Esophagus (tissue), 2 donors: ENCODE data around the gene CEP295NL. TPM values are rescaled to one million over a fixed set of nuclear protein-coding genes. Genes with fewer than 3 reads are reported as not detected.

ENCODE experiments used
- H3K27ac ChIP-seq, 2 donors: one replicate each; pipeline ENCODE4 v1.5.1; 2013; ENCODE audit warnings: low read depth in 2 of 2, mild to moderate bottlenecking in 2 of 2, inconsistent platforms in 1 of 2, low read length in 1 of 2, moderate library complexity in 1 of 2
- H3K27me3 ChIP-seq, 2 donors: one replicate each; pipeline ENCODE4 v1.6.1; 2013; ENCODE audit warnings: low read length in 2 of 2, control low read depth in 1 of 2, mild to moderate bottlenecking in 1 of 2; ENCODE audit not compliant: insufficient read depth in 2 of 2, control insufficient read depth in 1 of 2
- H3K36me3 ChIP-seq, 2 donors: one replicate each; pipeline ENCODE4 v1.6.1; 2013; ENCODE audit warnings: low read length in 1 of 2; ENCODE audit not compliant: control insufficient read depth in 2 of 2, insufficient read depth in 2 of 2
- H3K4me1 ChIP-seq, 2 donors: one replicate each; pipeline ENCODE4 v1.6.1; 2013; ENCODE audit warnings: low read length in 1 of 2; ENCODE audit not compliant: control insufficient read depth in 2 of 2, insufficient read depth in 2 of 2
- H3K4me3 ChIP-seq, 2 donors: one replicate each; pipeline ENCODE4 v1.5.1; 2013; ENCODE audit warnings: low read length in 2 of 2, mild to moderate bottlenecking in 2 of 2, low read depth in 1 of 2, moderate library complexity in 1 of 2
- H3K9me3 ChIP-seq, 2 donors: one replicate each; pipeline ENCODE4 v1.6.1; 2013; ENCODE audit warnings: mild to moderate bottlenecking in 2 of 2, low read depth in 1 of 2, low read length in 1 of 2, moderate library complexity in 1 of 2; ENCODE audit not compliant: control insufficient read depth in 2 of 2, insufficient read depth in 1 of 2
- WGBS, 2 donors: extraction: QIAGEN DNeasy Blood & Tissue Kit; methylation state at CpG; one replicate each; pipeline ENCODE4 v1.1.7; 2013; 5-methylcytosine and 5-hydroxymethylcytosine counted together
- polyA plus RNA-seq, 2 donors: library from polyadenylated mRNA; stranded (reverse); fragments of 200-250 nt; gene quantifications; one replicate each; pipeline ENCODE4 v1.2.3, GENCODE V29; 2013
- donor health status: healthy with polysubstance abuse.
- donor health status: Bipolar disorder and iron deficiency.

The CEP295NL gene
- polyA plus RNA-seq, 2 donors: 0.25 to 3.5 TPM

DNA sequence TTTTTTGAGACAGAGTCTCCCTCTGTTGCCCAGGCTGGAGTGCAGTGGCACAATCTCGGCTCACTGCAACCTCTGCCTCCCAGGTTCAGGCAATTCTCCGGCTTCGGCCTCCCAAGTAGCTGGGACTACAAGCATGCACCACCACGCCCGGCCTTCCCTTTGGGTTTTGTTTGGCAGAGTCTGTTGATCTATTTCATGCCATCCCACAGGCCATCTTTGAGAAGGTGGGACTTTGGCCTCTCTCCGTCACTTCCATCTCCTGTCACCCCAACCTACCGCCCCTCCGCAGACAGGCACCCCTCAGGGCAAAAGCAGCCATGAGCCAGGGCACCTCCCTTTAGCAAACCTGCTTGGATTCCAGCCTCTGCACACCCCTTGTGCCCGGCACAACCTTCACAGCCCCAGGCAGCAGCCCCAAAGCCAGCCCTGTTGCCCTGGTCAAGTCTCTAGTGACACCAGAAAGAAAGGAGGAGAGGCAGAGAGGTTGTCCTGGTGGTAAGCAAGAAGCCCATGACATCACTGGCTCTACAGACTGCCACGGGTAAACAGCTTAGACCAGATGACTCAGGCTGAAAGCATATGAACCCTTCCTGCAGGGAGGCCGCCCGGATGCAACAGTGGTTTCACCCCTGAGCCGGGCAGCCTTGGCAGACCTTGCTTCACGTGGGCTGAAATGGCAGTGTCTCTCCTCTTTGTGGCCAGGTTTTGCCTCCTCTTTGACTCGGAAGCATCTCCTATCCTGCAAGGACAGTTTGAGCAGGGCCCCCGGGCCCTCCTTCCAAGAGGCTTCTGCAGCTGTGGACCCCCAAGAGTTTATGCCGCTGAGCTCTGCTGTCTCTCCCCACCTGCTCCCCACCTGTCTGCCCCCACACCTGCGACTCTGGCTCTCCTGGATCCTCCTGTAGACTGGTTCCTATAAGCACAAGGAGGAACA, 30.3 kb upstream of the CEP295NL start:
- H3K27ac ChIP-seq: peak overlapping the region; percentile 82 to 94

DNA sequence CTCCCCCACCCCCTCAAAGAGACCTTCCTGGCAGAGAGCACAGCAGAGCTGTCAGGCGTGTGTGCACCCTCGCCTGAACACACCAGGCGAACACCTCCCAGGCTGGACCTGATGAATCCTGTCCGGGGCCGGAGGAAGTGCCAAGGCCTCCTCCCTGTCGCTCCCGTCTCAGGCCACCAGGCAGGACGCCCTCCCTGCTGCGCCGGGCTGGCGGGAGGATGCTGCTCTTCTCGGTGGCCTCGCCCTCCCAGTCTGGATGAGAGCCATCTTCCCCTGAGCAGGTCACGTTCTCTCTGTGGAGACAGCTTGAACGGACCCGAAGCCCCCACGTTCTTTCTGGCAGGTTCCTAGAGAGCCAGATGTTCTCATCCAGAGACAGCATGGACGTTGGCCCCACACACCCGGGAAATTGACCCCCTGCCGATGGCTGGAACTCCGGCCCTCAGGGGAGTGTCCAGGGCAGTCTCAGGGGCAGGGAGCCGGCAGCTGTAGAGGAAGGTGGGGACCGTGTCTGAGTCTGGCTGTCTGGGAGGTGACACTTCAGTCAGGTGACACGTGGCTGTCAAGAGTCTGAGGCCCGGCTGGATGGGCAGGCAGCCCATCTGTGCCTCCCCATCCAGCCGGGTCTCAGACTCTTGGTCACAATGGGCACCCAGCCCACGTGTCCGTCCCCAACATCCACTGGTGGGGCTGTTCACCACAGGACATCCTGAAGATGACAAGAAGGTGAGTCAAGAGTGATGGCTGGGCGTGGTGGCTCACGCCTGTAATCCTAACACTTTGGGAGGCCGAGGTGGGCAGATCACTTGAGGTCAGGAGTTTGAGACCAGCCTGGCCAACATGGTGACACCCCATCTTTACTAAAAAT, 27.1 kb upstream of the CEP295NL start:
- Histone ChIP-seq H3K27me3 (peaks cover 0 to 3% of the 10 kb centered on the region in 2 donors), H3K36me3 (no peaks in the 10 kb centered on the region), H3K4me3 (no peak overlapping the region), H3K27ac (no peak overlapping the region), H3K4me1 (peaks cover 0 to 22% of the 10 kb centered on the region in 2 donors), H3K9me3 (no peaks in the 10 kb centered on the region)
- WGBS, 2 donors: 53% methylated on average over 31 of the region's 31 CpGs

More for the DNA sequence above, 30.3 kb upstream of the CEP295NL start:
- H3K9me3 ChIP-seq: no peaks in the 10 kb centered on the region
- 55 to 65% methylated on average over 18 of the region's 18 CpGs for WGBS, 2 donors
- H3K4me1 ChIP-seq: peaks cover 2 to 23% of the 10 kb centered on the region in 2 donors
- no peak overlapping the region for H3K4me3 ChIP-seq
- H3K36me3 ChIP-seq: no peaks in the 10 kb centered on the region
- H3K27me3 ChIP-seq: no peaks in the 10 kb centered on the region

DNA sequence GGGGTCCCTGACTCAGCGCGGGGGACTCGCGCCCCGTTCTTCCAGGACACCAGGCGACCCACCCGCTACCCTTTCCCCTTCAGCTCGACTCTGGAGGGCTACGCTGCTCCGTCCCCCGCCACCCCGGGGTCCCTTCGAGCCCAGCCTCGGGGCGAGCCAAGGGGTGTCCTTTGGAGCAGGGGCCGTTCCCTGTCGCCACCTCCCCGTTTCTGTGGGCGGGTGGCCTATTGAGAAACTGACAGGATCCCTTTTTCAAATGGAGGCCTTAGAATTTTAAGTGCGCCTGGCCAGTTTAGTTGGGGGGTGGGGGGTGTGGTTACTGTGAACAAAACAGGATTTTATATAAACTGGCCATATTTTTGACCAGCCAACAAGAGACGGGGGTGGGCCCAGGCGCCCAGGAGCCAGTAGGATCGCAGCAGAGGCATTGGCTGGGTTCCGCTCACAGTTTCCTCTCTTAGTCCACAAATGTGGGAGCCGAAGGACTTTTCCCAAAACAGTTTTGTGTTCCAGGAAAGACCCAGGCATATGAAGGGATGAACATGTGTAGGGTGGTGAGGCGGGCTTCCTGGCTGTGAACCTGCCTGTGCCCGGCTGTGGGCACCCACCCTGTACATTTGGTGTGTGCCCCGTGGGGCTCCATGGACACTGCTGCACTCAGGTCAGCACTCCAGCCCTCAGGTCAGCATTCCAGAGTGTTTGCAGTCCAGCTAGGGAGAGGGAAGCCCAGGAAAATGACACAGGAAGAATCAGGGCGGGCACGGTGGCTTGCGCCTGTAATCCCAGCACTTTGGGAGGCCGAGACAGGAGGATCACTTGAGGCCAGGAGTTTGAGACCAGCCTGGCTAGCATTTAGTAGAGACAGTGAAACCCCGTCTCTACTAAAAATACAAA, 22.9 kb upstream of the CEP295NL start:
- Histone ChIP-seq H3K4me1 (peaks cover 0 to 11% of the 10 kb centered on the region in 2 donors), H3K36me3 (no peaks in the 10 kb centered on the region), H3K4me3 (peak overlapping the region; percentile 26 to 63), H3K9me3 (no peaks in the 10 kb centered on the region), H3K27ac (peak overlapping the region; percentile 82 to 94), H3K27me3 (peaks cover 0 to 11% of the 10 kb centered on the region in 2 donors)
- WGBS, 2 donors: 31 to 33% methylated on average over 31 to 33 of the region's 33 CpGs

- Histone ChIP-seq H3K9me3 (no peaks in the 10 kb centered on the region), H3K27me3 (peaks cover 0 to 11% of the 10 kb centered on the region in 2 donors), H3K36me3 (no peaks in the 10 kb centered on the region), H3K4me1 (peaks cover 0 to 11% of the 10 kb centered on the region in 2 donors), H3K4me3 (peak within 1 kb of the TSS; percentile 55 to 63), H3K27ac (peak within 1 kb of the TSS; percentile 82 to 94)
- WGBS, 2 donors: 0% methylated on average over 7 to 52 of the region's 52 CpGs
Observed at GRCh38 chr17:78925234-78925633, 22.2 kb upstream of the CEP295NL start, which contains the start of gene TIMP2. TSS of gene TIMP2 (minus strand) at chr17:78925387. CDS start at chr17:78925088, 299 bp downstream.

DNA sequence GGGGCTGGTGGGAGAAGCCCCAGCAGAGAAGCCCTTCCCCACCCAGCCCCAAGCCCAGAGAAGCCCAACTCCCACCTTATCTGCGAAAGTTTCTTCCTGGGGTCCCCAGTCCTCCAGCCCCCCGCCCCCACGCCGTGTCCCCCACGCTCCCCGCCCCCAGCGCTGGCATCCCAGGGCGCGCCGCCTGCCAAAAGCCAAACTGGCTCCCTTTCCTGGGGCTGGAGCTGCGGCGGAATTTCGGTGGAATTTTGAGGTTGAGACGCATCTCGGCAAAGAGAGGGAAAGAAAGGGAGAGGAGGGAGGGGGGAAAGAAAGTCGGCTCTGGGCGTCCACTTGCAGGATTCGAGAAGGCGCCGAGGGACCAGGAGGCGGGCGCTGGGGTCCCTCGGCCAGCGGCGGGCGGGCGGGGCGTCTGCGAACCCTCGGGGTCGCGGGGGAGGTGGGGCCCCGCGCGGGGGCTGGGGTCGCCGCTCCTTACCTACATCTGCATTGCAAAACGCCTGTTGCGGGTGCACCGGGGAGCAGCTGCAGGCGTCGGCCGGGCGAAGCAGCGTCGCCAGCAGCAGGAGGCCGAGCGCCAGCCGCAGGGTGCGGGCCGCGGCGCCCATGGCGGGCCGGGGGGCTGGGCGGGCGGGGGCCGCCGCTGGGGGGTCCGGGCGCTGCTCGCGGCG, 21.6 kb upstream of the CEP295NL start:
- H3K27ac ChIP-seq: peak overlapping the region; percentile 75 to 86
- peaks cover 0 to 12% of the 10 kb centered on the region in 2 donors for H3K4me1 ChIP-seq
- no peaks in the 10 kb centered on the region for H3K9me3 ChIP-seq
- no peaks in the 10 kb centered on the region for H3K36me3 ChIP-seq
- 1 to 2% methylated on average over 30 to 64 of the region's 64 CpGs for WGBS, 2 donors
- peak overlapping the region; percentile 55 to 63 for H3K4me3 ChIP-seq
- peaks cover 0 to 11% of the 10 kb centered on the region in 2 donors for H3K27me3 ChIP-seq

GRCh38 chr17:78923660-78924453, 20.9 kb upstream of the CEP295NL start:
- Histone ChIP-seq H3K4me1 (peaks cover 0 to 11% of the 10 kb centered on the region in 2 donors), H3K27me3 (peaks cover 0 to 11% of the 10 kb centered on the region in 2 donors), H3K27ac (peak overlapping the region; percentile 75 to 86), H3K36me3 (no peaks in the 10 kb centered on the region), H3K9me3 (no peaks in the 10 kb centered on the region), H3K4me3 (peak overlapping the region; percentile 55 to 63)
- WGBS, 2 donors: 2% methylated on average over 27 to 28 of the region's 28 CpGs

DNA sequence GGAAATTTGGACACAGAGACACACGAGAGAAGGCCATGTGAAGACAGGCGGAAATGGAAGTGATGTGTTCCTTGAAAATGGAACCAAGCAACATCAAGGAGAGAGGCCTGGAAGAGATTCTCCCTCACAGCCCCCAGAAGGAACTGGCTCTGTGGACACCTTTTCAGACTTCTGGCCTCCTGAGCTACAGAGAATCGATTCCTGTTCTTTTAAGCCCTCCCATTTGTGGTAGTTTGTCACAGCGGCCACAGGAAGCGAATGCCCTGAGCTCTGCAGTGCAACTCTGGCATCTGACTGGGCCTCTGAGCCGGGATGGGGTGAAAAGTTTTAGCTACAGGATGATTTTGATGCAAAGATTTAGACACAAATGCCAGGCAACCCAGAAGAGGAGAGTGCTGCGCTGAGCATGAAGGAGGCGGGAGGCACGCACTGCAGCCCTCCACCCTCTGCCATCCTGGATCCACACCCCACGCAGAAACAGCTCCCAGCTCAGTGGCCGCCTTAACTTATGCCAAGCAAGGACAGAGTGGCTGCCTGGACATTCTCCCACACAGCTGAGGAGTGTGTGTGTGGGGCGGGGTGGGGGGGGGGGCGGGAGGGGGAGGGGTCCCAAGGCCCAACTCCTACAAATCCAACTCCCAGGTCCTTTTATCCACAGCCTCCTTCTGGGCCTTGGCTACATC, 20.0 kb upstream of the CEP295NL start:
- H3K4me3 ChIP-seq: peak overlapping the region; percentile 20 to 63
- 59 to 73% methylated on average over 11 to 13 of the region's 13 CpGs for WGBS, 2 donors
- H3K27ac ChIP-seq: peak overlapping the region; percentile 6 to 75
- H3K4me1 ChIP-seq: peaks cover 0 to 15% of the 10 kb centered on the region in 2 donors
- H3K27me3 ChIP-seq: peaks cover 0 to 11% of the 10 kb centered on the region in 2 donors
- H3K36me3 ChIP-seq: no peaks in the 10 kb centered on the region
- H3K9me3 ChIP-seq: no peaks in the 10 kb centered on the region
